GM23338 (cell line): ENCODE measurements around the gene ZBTB7B.
A peak's percentile ranks its signal among the peaks of the same experiment; 100 is the strongest.

Source experiments
- CREB1 ChIP-seq: fragments of 250-450 bp; sonication (Bioruptor Pico); IDR thresholded peaks from 2 replicates; pipeline ENCODE4 v1.5.0; 2020; ENCODE audit warnings: low read depth, mild to moderate bottlenecking, moderate library complexity
- EZH2 ChIP-seq: fragments of 200-600 bp; sonication (generic); IDR thresholded peaks from one replicate; pipeline ENCODE4 v1.8.0; 2017; ENCODE audit warnings: antibody characterized with exemption, mild to moderate bottlenecking, low read depth; ENCODE audit not compliant: unreplicated experiment
- EZH2phosphoT487 ChIP-seq: fragments of 200-600 bp; sonication (generic); IDR thresholded peaks from one replicate; pipeline ENCODE4 v1.8.1; 2018; ENCODE audit warnings: antibody characterized with exemption; ENCODE audit not compliant: unreplicated experiment
- JUNB ChIP-seq: IDR thresholded peaks from one replicate; pipeline ENCODE4 v1.6.1; 2016; ENCODE audit warnings: antibody characterized with exemption; ENCODE audit not compliant: unreplicated experiment
- NANOG ChIP-seq: IDR thresholded peaks from 2 replicates; pipeline ENCODE4 v1.6.1; 2016; ENCODE audit warnings: antibody characterized with exemption, borderline replicate concordance
- POLR2AphosphoS5 ChIP-seq: IDR thresholded peaks from 2 replicates; pipeline ENCODE4 v1.6.1; 2016; ENCODE audit warnings: antibody characterized with exemption, low read depth
- REST ChIP-seq: IDR thresholded peaks from one replicate; pipeline ENCODE4 v1.6.1; 2018; ENCODE audit warnings: antibody characterized with exemption; ENCODE audit not compliant: unreplicated experiment
- STAT1 ChIP-seq: IDR thresholded peaks from one replicate; pipeline ENCODE4 v1.6.1; 2016; ENCODE audit warnings: antibody characterized with exemption; ENCODE audit not compliant: unreplicated experiment
- TF ChIP-seq, protein P1 (sequence below), 2 experiments: fragments of 200-600 bp in 1 of 2; sonication (generic) in 1 of 2; conservative IDR thresholded peaks; 2 replicates each; pipeline versions ENCODE4 v1.5.1 to v1.6.1; 2016 to 2017; ENCODE audit warnings: antibody characterized with exemption in 2 of 2, low read depth in 2 of 2, mild to moderate bottlenecking in 2 of 2, moderate library complexity in 1 of 2

- TF ChIP-seq, protein P1, sequence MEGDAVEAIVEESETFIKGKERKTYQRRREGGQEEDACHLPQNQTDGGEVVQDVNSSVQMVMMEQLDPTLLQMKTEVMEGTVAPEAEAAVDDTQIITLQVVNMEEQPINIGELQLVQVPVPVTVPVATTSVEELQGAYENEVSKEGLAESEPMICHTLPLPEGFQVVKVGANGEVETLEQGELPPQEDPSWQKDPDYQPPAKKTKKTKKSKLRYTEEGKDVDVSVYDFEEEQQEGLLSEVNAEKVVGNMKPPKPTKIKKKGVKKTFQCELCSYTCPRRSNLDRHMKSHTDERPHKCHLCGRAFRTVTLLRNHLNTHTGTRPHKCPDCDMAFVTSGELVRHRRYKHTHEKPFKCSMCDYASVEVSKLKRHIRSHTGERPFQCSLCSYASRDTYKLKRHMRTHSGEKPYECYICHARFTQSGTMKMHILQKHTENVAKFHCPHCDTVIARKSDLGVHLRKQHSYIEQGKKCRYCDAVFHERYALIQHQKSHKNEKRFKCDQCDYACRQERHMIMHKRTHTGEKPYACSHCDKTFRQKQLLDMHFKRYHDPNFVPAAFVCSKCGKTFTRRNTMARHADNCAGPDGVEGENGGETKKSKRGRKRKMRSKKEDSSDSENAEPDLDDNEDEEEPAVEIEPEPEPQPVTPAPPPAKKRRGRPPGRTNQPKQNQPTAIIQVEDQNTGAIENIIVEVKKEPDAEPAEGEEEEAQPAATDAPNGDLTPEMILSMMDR (conservative IDR thresholded peaks at IDR 0.05; ENCODE audit: low read depth in 2 of 2): peak; percentile 50 to 52
- TF ChIP-seq EZH2: no peak
- no peak for TF ChIP-seq REST
- peak; percentile 51 for TF ChIP-seq POLR2AphosphoS5
- TF ChIP-seq CREB1 (CRISPR knock-in tag): peak; percentile 73
- no peak for TF ChIP-seq EZH2phosphoT487
- TF ChIP-seq STAT1: no peak
- TF ChIP-seq JUNB: no peak
- TF ChIP-seq NANOG: no peak
These were observed 733 bp upstream of the ZBTB7B start for GRCh38 chr1:155001675-155002463.
